Measurements from ENCODE around the gene ARRB1.

Gene ARRB1

GRCh38 chr11:75344761-75345454 is 6.6 kb downstream of the ARRB1 start:
- Histone ChIP-seq H3K4me1 (ENCODE audit: insufficient read depth, low read length, severe bottlenecking) (no peaks in the 10 kb centered on the region), H3K9me2 (ENCODE audit: low read depth, low read length) (no peaks in the 10 kb centered on the region), H3K79me2 (ENCODE audit: insufficient read depth, low read length) (no peaks in the 10 kb centered on the region), H3K36me3 (ENCODE audit: insufficient read depth, low read length) (no peaks in the 10 kb centered on the region), H3K4me3 (ENCODE audit: low read depth, low read length, poor library complexity, severe bottlenecking) (no peak overlapping the region), H3K27ac (ENCODE audit: low read depth, low read length, poor library complexity, severe bottlenecking) (no peak overlapping the region), H4K20me1 (ENCODE audit: insufficient read depth, low read length) (no peaks in the 10 kb centered on the region), H3K9me3 (ENCODE audit: low read length) (no peaks in the 10 kb centered on the region), H3F3A (ENCODE audit: insufficient read depth, low read length) (no peaks in the 10 kb centered on the region), H2AFZ (ENCODE audit: low read length) (no peak overlapping the region), H3K4me2 (ENCODE audit: low read length) (no peak overlapping the region), H3K9ac (ENCODE audit: low read length) (no peak overlapping the region), H3K27me3 (ENCODE audit: insufficient read depth, low read length) (no peaks in the 10 kb centered on the region)
- TF ChIP-seq EZH2 (IDR thresholded peaks at IDR 0.05; ENCODE audit: borderline replicate concordance, low read length) (no peak), CTCF (IDR thresholded peaks at IDR 0.05; ENCODE audit: low read length) (no peak)

- H3K36me3 ChIP-seq (ENCODE audit: insufficient read depth, low read length): no peaks in the 10 kb centered on the region
- H3K9me2 ChIP-seq (ENCODE audit: low read depth, low read length): no peaks in the 10 kb centered on the region
- H3K4me1 ChIP-seq (ENCODE audit: insufficient read depth, low read length, severe bottlenecking): no peaks in the 10 kb centered on the region
- TF ChIP-seq EZH2 (IDR thresholded peaks at IDR 0.05; ENCODE audit: borderline replicate concordance, low read length) (no peak), CTCF (IDR thresholded peaks at IDR 0.05; ENCODE audit: low read length) (no peak)
- no peak overlapping the region for H2AFZ ChIP-seq (ENCODE audit: low read length)
- H3K4me2 ChIP-seq (ENCODE audit: low read length): no peak overlapping the region
- no peak overlapping the region for H3K4me3 ChIP-seq (ENCODE audit: low read depth, low read length, poor library complexity, severe bottlenecking)
- H3K9ac ChIP-seq (ENCODE audit: low read length): no peak overlapping the region
- H3F3A ChIP-seq (ENCODE audit: insufficient read depth, low read length): no peaks in the 10 kb centered on the region
- no peaks in the 10 kb centered on the region for H4K20me1 ChIP-seq (ENCODE audit: insufficient read depth, low read length)
- no peaks in the 10 kb centered on the region for H3K27me3 ChIP-seq (ENCODE audit: insufficient read depth, low read length)
- no peaks in the 10 kb centered on the region for H3K79me2 ChIP-seq (ENCODE audit: insufficient read depth, low read length)
- no peaks in the 10 kb centered on the region for H3K9me3 ChIP-seq (ENCODE audit: low read length)
- no peak overlapping the region for H3K27ac ChIP-seq (ENCODE audit: low read depth, low read length, poor library complexity, severe bottlenecking)
Measured at GRCh38 chr11:75344186-75344585, 7.3 kb downstream of the ARRB1 start.

- Histone ChIP-seq H3K9me2 (ENCODE audit: low read depth, low read length) (no peaks in the 10 kb centered on the region), H3F3A (ENCODE audit: insufficient read depth, low read length) (no peaks in the 10 kb centered on the region), H3K9me3 (ENCODE audit: low read length) (no peaks in the 10 kb centered on the region), H3K9ac (ENCODE audit: low read length) (no peak overlapping the region), H3K4me1 (ENCODE audit: insufficient read depth, low read length, severe bottlenecking) (no peaks in the 10 kb centered on the region), H3K27ac (ENCODE audit: low read depth, low read length, poor library complexity, severe bottlenecking) (no peak overlapping the region), H3K27me3 (ENCODE audit: insufficient read depth, low read length) (no peaks in the 10 kb centered on the region), H3K36me3 (ENCODE audit: insufficient read depth, low read length) (no peaks in the 10 kb centered on the region), H4K20me1 (ENCODE audit: insufficient read depth, low read length) (no peaks in the 10 kb centered on the region), H3K79me2 (ENCODE audit: insufficient read depth, low read length) (no peaks in the 10 kb centered on the region), H3K4me3 (ENCODE audit: low read depth, low read length, poor library complexity, severe bottlenecking) (no peak overlapping the region), H3K4me2 (ENCODE audit: low read length) (no peak overlapping the region), H2AFZ (ENCODE audit: low read length) (no peak overlapping the region)
- TF ChIP-seq EZH2 (IDR thresholded peaks at IDR 0.05; ENCODE audit: borderline replicate concordance, low read length) (no peak), CTCF (IDR thresholded peaks at IDR 0.05; ENCODE audit: low read length) (no peak)
Measured at GRCh38 chr11:75342966-75343870, 8.2 kb downstream of the ARRB1 start.

Data from OCI-LY1 (cell line).